A673 (cell line): ENCODE results near the gene SNTG2. TPM values are rescaled to one million over a fixed set of nuclear protein-coding genes. Genes with fewer than 3 reads are reported as not detected.

Experiments
- BruUV-seq: library from RNA; stranded (reverse); fragments of 400-500 nt; replicated peaks from 2 replicates; lab custom pipeline; 2021; lab: Mats Ljungman, UMichigan
- CTCF ChIA-PET: fragments of 300-600 bp; sonication (Branson Sonifier 250); formaldehyde crosslinking; loops from one replicate; lab custom pipeline; 2022; ENCODE audit warnings: antibody characterized with exemption; lab: Charles Lee
- POLR2A ChIA-PET: fragments of 300-600 bp; sonication (Branson Sonifier 250); formaldehyde crosslinking; loops from one replicate; lab custom pipeline; 2022; ENCODE audit warnings: antibody characterized with exemption; ENCODE audit not compliant: low non-redundant PET; lab: Charles Lee
- DNase-seq: peaks from one replicate; pipeline ENCODE4 v3.0.0-alpha.2; 2015; ENCODE audit warnings: low spot score
- H3K27ac ChIP-seq: fragments of 200-600 bp; sonication (generic); 2 replicates; pipeline ENCODE4 v1.5.1; 2016; ENCODE audit warnings: mixed run types, low read depth, mild to moderate bottlenecking, mixed read lengths, antibody characterized with exemption, low read length; ENCODE audit not compliant: poor library complexity, severe bottlenecking
- H3K27me3 ChIP-seq: fragments of 200-600 bp; sonication (generic); replicated peaks from 2 replicates; pipeline ENCODE4 v1.6.1; 2017; ENCODE audit warnings: mixed run types, low read depth, mild to moderate bottlenecking, mixed read lengths, antibody characterized with exemption, low read length; ENCODE audit not compliant: insufficient read depth, poor library complexity
- H3K36me3 ChIP-seq: fragments of 200-600 bp; sonication (generic); 2 replicates; pipeline ENCODE4 v1.6.1; 2016; ENCODE audit warnings: mixed run types, mild to moderate bottlenecking, mixed read lengths, antibody characterized with exemption, low read length; ENCODE audit not compliant: insufficient read depth, poor library complexity, severe bottlenecking
- H3K4me1 ChIP-seq: fragments of 200-600 bp; sonication (generic); 2 replicates; pipeline ENCODE4 v1.6.1; 2017; ENCODE audit warnings: mixed run types, mild to moderate bottlenecking, mixed read lengths, antibody characterized with exemption, low read length; ENCODE audit not compliant: insufficient read depth, poor library complexity, severe bottlenecking
- H3K4me3 ChIP-seq: fragments of 200-600 bp; sonication (generic); 2 replicates; pipeline ENCODE4 v1.5.1; 2016; ENCODE audit warnings: low read depth, mixed run types, mild to moderate bottlenecking, mixed read lengths, low read length; ENCODE audit not compliant: poor library complexity, severe bottlenecking
- H3K9me3 ChIP-seq: fragments of 200-600 bp; sonication (generic); 2 replicates; pipeline ENCODE4 v1.6.1; 2016; ENCODE audit warnings: mixed run types, low read depth, mild to moderate bottlenecking, mixed read lengths, antibody characterized with exemption, low read length; ENCODE audit not compliant: poor library complexity, severe bottlenecking
- EZH2 ChIP-seq: fragments of 200-600 bp; sonication (generic); IDR thresholded peaks from 2 replicates; pipeline ENCODE4 v1.6.1; 2017; ENCODE audit warnings: borderline replicate concordance, low read depth, mild to moderate bottlenecking, mixed read lengths, antibody characterized with exemption, low read length; ENCODE audit not compliant: poor library complexity, severe bottlenecking
- intact Hi-C: fragments of 100-400 bp; cut with micrococcal nuclease; formaldehyde crosslinking; loops from one replicate; pipeline ENCODE4 v1.10.0; 2022; ENCODE audit not compliant: unreplicated experiment
- total RNA-seq: library from RNA; stranded (reverse); gene quantifications from 2 replicates; pipeline ENCODE4 v1.2.3, GENCODE V29; 2021
- TF ChIP-seq, protein P1 (sequence below): fragments of 300-800, 200-600 bp; sonication (generic); conservative IDR thresholded peaks from 2 replicates; pipeline ENCODE4 v1.5.1; 2017; ENCODE audit warnings: low read depth, mild to moderate bottlenecking, antibody characterized with exemption, low read length, moderate library complexity, mixed read lengths

Gene SNTG2
- total RNA-seq, 1 experiment from 2014 or later: 3.7 TPM

DNA sequence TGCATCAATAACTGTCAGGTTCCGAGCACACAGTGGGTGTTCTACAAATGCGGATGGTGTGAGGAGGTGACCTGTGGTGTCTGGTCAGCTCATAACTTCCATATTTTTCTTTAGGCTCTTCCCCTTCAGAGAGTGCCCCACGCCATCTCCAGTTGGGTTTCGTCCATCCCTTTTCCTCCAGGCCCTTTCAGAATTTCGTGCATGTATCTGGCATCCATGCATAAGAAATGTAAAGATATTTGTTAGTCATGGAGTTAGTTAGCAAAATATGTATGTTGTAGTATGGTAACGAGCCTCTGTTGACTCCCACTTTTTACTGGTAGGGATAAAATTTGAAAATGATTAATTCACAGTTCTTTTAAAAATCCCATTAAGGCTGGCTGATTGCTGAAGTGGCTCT, 67.2 kb downstream of the SNTG2 start:
- H3K27me3 ChIP-seq: no peaks in the 10 kb centered on the region
- no peak for DNase-seq
- no peaks in the 10 kb centered on the region for H3K36me3 ChIP-seq
- no peak overlapping the region for H3K4me3 ChIP-seq
- intact Hi-C loops: no loop called here
- POLR2A ChIA-PET: no interaction called here
- CTCF ChIA-PET: no interaction called here
- no TSS peak for BruUV-seq
- no peak overlapping the region for H3K27ac ChIP-seq
- H3K4me1 ChIP-seq: no peaks in the 10 kb centered on the region
- no peaks in the 10 kb centered on the region for H3K9me3 ChIP-seq
- TF ChIP-seq, protein P1, sequence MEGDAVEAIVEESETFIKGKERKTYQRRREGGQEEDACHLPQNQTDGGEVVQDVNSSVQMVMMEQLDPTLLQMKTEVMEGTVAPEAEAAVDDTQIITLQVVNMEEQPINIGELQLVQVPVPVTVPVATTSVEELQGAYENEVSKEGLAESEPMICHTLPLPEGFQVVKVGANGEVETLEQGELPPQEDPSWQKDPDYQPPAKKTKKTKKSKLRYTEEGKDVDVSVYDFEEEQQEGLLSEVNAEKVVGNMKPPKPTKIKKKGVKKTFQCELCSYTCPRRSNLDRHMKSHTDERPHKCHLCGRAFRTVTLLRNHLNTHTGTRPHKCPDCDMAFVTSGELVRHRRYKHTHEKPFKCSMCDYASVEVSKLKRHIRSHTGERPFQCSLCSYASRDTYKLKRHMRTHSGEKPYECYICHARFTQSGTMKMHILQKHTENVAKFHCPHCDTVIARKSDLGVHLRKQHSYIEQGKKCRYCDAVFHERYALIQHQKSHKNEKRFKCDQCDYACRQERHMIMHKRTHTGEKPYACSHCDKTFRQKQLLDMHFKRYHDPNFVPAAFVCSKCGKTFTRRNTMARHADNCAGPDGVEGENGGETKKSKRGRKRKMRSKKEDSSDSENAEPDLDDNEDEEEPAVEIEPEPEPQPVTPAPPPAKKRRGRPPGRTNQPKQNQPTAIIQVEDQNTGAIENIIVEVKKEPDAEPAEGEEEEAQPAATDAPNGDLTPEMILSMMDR: no peak
- no peak for TF ChIP-seq EZH2

DNA sequence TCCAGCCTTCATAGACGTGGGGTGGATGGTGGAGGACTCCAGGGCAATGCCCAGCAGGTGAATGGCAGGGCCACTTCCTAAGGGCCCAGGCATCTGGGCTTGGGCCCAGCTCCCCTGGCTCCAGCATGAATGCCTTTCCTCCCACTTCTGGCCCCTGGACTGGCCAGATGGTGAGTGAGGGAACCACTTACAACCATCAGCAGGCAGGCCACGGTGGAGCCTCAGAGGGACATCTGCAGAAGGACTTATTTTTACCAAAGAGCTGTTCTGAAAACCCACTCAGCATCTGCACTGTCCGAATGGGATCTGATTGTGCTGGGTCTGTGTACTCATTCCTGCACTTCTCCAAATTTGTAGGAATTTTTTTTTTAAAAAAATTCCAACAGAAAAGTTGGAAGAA, 69.6 kb downstream of the SNTG2 start:
- Histone ChIP-seq H3K9me3 (no peaks in the 10 kb centered on the region), H3K27ac (no peak overlapping the region), H3K36me3 (no peaks in the 10 kb centered on the region), H3K4me1 (no peaks in the 10 kb centered on the region), H3K27me3 (no peaks in the 10 kb centered on the region), H3K4me3 (no peak overlapping the region)
- intact Hi-C loops: no loop called here
- no TSS peak for BruUV-seq
- ChIA-PET POLR2A (no interaction called here), CTCF (interaction anchor here (0.7 kb wide), 1 partner anchor 526 kb away, joined by 3 read pairs; no protein-coding TSS in a partner anchor)
- DNase-seq: no peak
- TF ChIP-seq, protein P1: no peak
- no peak for TF ChIP-seq EZH2

DNA sequence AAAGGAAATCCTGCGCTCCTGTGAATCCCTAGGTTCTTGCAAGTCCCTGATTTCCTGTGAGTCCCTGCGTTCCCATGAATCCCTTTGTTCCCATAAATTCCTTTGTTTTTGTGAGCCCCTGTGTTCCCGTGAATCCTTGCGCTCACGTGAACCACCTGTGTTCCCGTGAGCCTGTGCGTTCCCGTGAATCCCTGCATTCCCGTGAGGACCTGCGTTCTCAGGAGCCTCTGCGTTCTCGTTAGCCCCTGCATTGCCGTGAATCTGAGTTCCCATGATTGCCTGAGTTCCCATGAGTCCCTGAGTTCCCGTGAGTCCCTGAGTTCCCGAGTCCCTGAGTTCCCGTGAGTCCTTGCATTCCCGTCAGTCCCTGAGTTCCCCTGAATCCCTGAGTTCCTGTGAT, 71.5 kb downstream of the SNTG2 start:
- H3K9me3 ChIP-seq: no peaks in the 10 kb centered on the region
- TF ChIP-seq EZH2: no peak
- TF ChIP-seq, protein P1: no peak

More for the DNA sequence above, 71.5 kb downstream of the SNTG2 start:
- Histone ChIP-seq H3K27me3 (no peaks in the 10 kb centered on the region), H3K27ac (no peak overlapping the region), H3K4me1 (no peaks in the 10 kb centered on the region), H3K4me3 (no peak overlapping the region), H3K36me3 (no peaks in the 10 kb centered on the region)
- CTCF ChIA-PET: no interaction called here
- BruUV-seq: no TSS peak
- no peak for DNase-seq
- intact Hi-C loops: no loop called here
- POLR2A ChIA-PET: no interaction called here
